Calu3 (cell line): ENCODE data around the gene AGA. TPM values are rescaled to one million over a fixed set of nuclear protein-coding genes. Genes with fewer than 3 reads are reported as not detected.

Experiments used
- BruUV-seq: library from RNA; stranded (reverse); fragments of 400-500 nt; replicated peaks from 2 replicates; lab custom pipeline; 2021; lab: Mats Ljungman, UMichigan
- CTCF ChIA-PET: fragments of 300-600 bp; sonication (Branson Sonifier 250); formaldehyde crosslinking; loops from one replicate; lab custom pipeline; 2022; ENCODE audit warnings: antibody characterized with exemption; lab: Charles Lee
- DNase-seq: peaks from one replicate; pipeline ENCODE4 v3.0.0; 2022
- H3K27ac Mint-ChIP-seq: one replicate; pipeline ENCODE4 v1.8.0; 2022; ENCODE audit warnings: mixed read lengths; ENCODE audit not compliant: unreplicated experiment
- H3K27me3 Mint-ChIP-seq: one replicate; pipeline ENCODE4 v1.8.0; 2022; ENCODE audit warnings: mixed read lengths; ENCODE audit not compliant: unreplicated experiment
- H3K36me3 Mint-ChIP-seq: one replicate; pipeline ENCODE4 v1.8.0; 2022; ENCODE audit warnings: mild to moderate bottlenecking, moderate library complexity, mixed read lengths; ENCODE audit not compliant: insufficient read depth, unreplicated experiment
- H3K4me1 Mint-ChIP-seq: one replicate; pipeline ENCODE4 v1.8.0; 2022; ENCODE audit warnings: mild to moderate bottlenecking, low read depth, mixed read lengths; ENCODE audit not compliant: unreplicated experiment
- H3K4me3 Mint-ChIP-seq: one replicate; pipeline ENCODE4 v1.8.0; 2022; ENCODE audit warnings: mild to moderate bottlenecking, low read depth, moderate library complexity, mixed read lengths; ENCODE audit not compliant: unreplicated experiment
- H3K9me3 Mint-ChIP-seq: one replicate; pipeline ENCODE4 v1.8.0; 2022; ENCODE audit warnings: low read depth, mixed read lengths; ENCODE audit not compliant: unreplicated experiment
- intact Hi-C: fragments of 100-400 bp; cut with micrococcal nuclease; formaldehyde crosslinking; loops from one replicate; pipeline ENCODE4 v1.10.0; 2022; ENCODE audit not compliant: unreplicated experiment
- total RNA-seq: library from RNA; stranded (reverse); gene quantifications from 2 replicates; pipeline ENCODE4 v1.2.3, GENCODE V29; 2022
- TF ChIP-seq, protein P1 (sequence below): fragments of 200-600 bp; IDR thresholded peaks from one replicate; pipeline ENCODE4 v1.8.0; 2022; ENCODE audit warnings: antibody characterized with exemption; ENCODE audit not compliant: unreplicated experiment

Gene AGA
- total RNA-seq, 1 experiment from 2014 or later, result 21.5 TPM

- TF ChIP-seq, protein P1, sequence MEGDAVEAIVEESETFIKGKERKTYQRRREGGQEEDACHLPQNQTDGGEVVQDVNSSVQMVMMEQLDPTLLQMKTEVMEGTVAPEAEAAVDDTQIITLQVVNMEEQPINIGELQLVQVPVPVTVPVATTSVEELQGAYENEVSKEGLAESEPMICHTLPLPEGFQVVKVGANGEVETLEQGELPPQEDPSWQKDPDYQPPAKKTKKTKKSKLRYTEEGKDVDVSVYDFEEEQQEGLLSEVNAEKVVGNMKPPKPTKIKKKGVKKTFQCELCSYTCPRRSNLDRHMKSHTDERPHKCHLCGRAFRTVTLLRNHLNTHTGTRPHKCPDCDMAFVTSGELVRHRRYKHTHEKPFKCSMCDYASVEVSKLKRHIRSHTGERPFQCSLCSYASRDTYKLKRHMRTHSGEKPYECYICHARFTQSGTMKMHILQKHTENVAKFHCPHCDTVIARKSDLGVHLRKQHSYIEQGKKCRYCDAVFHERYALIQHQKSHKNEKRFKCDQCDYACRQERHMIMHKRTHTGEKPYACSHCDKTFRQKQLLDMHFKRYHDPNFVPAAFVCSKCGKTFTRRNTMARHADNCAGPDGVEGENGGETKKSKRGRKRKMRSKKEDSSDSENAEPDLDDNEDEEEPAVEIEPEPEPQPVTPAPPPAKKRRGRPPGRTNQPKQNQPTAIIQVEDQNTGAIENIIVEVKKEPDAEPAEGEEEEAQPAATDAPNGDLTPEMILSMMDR, result no peak
- no peak for DNase-seq
- no peak overlapping the region for H3K4me3 Mint-ChIP-seq
- no TSS peak for BruUV-seq
- no peaks in the 10 kb centered on the region for H3K4me1 Mint-ChIP-seq
- intact Hi-C loops, result no loop called here
- H3K27me3 Mint-ChIP-seq, result no peaks in the 10 kb centered on the region
- CTCF ChIA-PET, result no interaction called here
- no peak overlapping the region for H3K27ac Mint-ChIP-seq
- no peaks in the 10 kb centered on the region for H3K9me3 Mint-ChIP-seq
- no peaks in the 10 kb centered on the region for H3K36me3 Mint-ChIP-seq
Measured at GRCh38 chr4:177450426-177451107, 8.3 kb upstream of the AGA start.

DNA sequence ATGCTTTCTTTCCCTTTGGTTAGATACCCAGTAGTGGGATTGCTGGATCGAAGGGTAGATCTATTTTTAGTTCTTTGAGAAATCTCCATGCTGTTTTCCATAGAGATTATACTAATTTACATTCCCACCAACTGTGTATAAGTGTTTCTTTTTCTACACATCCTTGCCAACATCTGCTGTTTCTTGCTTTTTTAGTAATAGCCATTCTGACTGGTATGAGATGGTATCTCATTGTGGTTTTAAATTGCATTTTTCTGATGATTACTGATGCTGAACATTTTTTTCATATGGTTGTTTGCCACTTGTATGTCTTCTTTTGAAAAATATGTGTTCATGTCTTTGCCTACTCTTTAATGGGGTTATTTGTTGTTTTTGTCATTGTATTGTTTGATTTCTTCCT is 6.6 kb upstream of the AGA start:
- CTCF ChIA-PET, result no interaction called here
- H3K27me3 Mint-ChIP-seq, result no peaks in the 10 kb centered on the region
- TF ChIP-seq, protein P1, result no peak
- H3K36me3 Mint-ChIP-seq, result no peaks in the 10 kb centered on the region
- DNase-seq, result no peak
- H3K4me1 Mint-ChIP-seq, result no peaks in the 10 kb centered on the region
- BruUV-seq, result no TSS peak
- no peak overlapping the region for H3K4me3 Mint-ChIP-seq
- intact Hi-C loops, result loop anchor here (5.0 kb wide), 1 partner anchor 33 kb away; no protein-coding TSS in a partner anchor
- H3K9me3 Mint-ChIP-seq, result no peaks in the 10 kb centered on the region
- no peak overlapping the region for H3K27ac Mint-ChIP-seq

DNA sequence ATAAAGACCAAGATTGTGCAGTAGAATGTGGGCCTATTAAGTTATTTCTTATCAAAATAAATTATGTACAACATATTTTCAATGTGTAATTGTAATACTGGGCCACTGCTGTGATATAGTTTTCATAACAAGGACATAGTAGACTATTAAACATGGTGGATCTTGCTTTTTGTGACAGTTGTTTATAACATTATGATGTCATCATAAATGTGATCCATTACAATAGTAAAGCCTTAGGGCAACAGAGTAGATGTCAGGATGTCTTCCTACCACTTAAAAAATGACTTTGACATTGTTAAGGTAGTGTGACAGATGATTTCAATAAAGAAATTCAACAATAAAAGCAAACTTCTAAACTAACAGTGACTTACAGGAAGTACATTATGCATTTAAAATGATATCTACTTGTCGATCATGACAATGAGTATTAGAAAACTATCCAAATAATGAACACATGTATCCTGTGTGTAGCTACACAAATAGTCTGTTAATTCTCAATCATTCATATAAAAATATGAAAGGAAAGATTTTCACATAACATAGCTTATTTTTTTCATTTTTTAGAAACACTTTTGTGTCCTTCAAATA is 5.3 kb upstream of the AGA start:
- Mint-ChIP-seq H3K9me3 (no peaks in the 10 kb centered on the region), H3K27ac (no peak overlapping the region), H3K36me3 (peaks cover 4% of the 10 kb centered on the region), H3K4me3 (no peak overlapping the region), H3K4me1 (no peaks in the 10 kb centered on the region), H3K27me3 (no peaks in the 10 kb centered on the region)
- CTCF ChIA-PET, result no interaction called here
- TF ChIP-seq, protein P1, result no peak
- intact Hi-C loops, result loop anchor here (5.0 kb wide), 1 partner anchor 35 kb away; no protein-coding TSS in a partner anchor
- DNase-seq, result no peak
- no TSS peak for BruUV-seq

- H3K27me3 Mint-ChIP-seq, result no peaks in the 10 kb centered on the region
Measured at GRCh38 chr4:177446586-177446985, 4.3 kb upstream of the AGA start.

More at GRCh38 chr4:177446586-177446985, 4.3 kb upstream of the AGA start:
- no TSS peak for BruUV-seq
- Mint-ChIP-seq H3K4me1 (no peaks in the 10 kb centered on the region), H3K27ac (no peak overlapping the region), H3K9me3 (no peaks in the 10 kb centered on the region), H3K36me3 (peaks cover 13% of the 10 kb centered on the region), H3K4me3 (no peak overlapping the region)
- CTCF ChIA-PET, result no interaction called here
- intact Hi-C loops, result loop anchor here (5.0 kb wide), 1 partner anchor 36 kb away; no protein-coding TSS in a partner anchor
- DNase-seq, result no peak
- TF ChIP-seq, protein P1, result no peak
